Upper lobe of left lung (tissue), 4 donors: ENCODE data around the gene ENOX1.

Experiments
- CTCF ChIP-seq, 6 experiments: fragments of 450-650 bp in 4 of 6; fragments of 200-600 bp in 2 of 6; sonication (generic) in 2 of 6; IDR thresholded peaks; one replicate each; pipeline ENCODE4 v1.5.1; 2016 to 2019; ENCODE audit warnings: antibody characterized with exemption in 6 of 6
- EP300 ChIP-seq, 4 donors: sonication (generic); formaldehyde crosslinking; IDR thresholded peaks; one replicate each; pipeline ENCODE4 v1.5.1; 2017; ENCODE audit warnings: antibody characterized with exemption in 4 of 4, control low read depth in 2 of 4
- POLR2A ChIP-seq, 4 donors: fragments of 450-650 bp; IDR thresholded peaks; one replicate each; pipeline ENCODE4 v1.5.1; 2016 to 2017; ENCODE audit warnings: antibody characterized with exemption in 4 of 4, mild to moderate bottlenecking in 2 of 4

GRCh38 chr13:43797869-43798268, 11.1 kb upstream of the ENOX1 start:
- TF ChIP-seq POLR2A (IDR thresholded peaks at IDR 0.05) (no peak), CTCF (IDR thresholded peaks at IDR 0.05) (no peak), EP300 (IDR thresholded peaks at IDR 0.05) (no peak)
